A549 treated with CORT108297 at 1 μM for 4 hours (cell line): ENCODE measurements around the gene TBC1D3K. TPM values are rescaled to one million over a fixed set of nuclear protein-coding genes. Genes with fewer than 3 reads are reported as not detected.

Source experiments
- total RNA-seq: library from RNA; stranded (reverse); fragments of 200-300 nt; extraction: Qiagen RNA extraction; gene quantifications from 5 replicates; pipeline ENCODE4 v1.2.3, GENCODE V29; 2022

The TBC1D3K gene
- total RNA-seq: not detected in 5 replicates

GRCh38 chr17:37924115-37924514 is at the start of gene TBC1D3K:
TSS of gene TBC1D3K (plus strand) at chr17:37924415. CDS start at chr17:37926000, 1,585 bp downstream.

Other genes with a start within 250 kb of the TBC1D3K start
- gene HNF1B, start 179.4 kb upstream of the TBC1D3K start, total RNA-seq: 21.1 to 26.0 TPM (median 25.6 TPM) in 5 replicates
- 9.0 to 14.5 TPM (median 12.6 TPM) in 5 replicates for gene TBC1D3L, start 64.6 kb downstream of the TBC1D3K start, total RNA-seq
- gene TBC1D3D, start 79.6 kb downstream of the TBC1D3K start, total RNA-seq: 0.05 to 0.16 TPM (median 0.10 TPM) in 4 of 5 replicates, not detected in the other
- not detected in 5 replicates for gene TBC1D3C, start 144.2 kb downstream of the TBC1D3K start, total RNA-seq
- not detected in 5 replicates for gene TBC1D3E, start 203.5 kb downstream of the TBC1D3K start, total RNA-seq